GM10248 (cell line): Measurements from ENCODE around the gene PDZRN4.

Experiments used
- CTCF ChIA-PET: fragments of 300-600 bp; sonication (Branson Sonifier 250); formaldehyde crosslinking; extraction: SDS; loops from one replicate; lab custom pipeline; 2021; ENCODE audit warnings: antibody characterized with exemption; lab: Yijun Ruan, JAX
- POLR2A ChIA-PET: fragments of 350-650 bp; sonication (Branson Sonifier 250); formaldehyde crosslinking; extraction: SDS; loops from one replicate; lab custom pipeline; 2020; ENCODE audit warnings: antibody characterized with exemption; lab: Yijun Ruan, JAX
- DNase-seq: peaks from one replicate; pipeline ENCODE4 v3.0.0; 2012; ENCODE audit errors: extremely low spot score
- TF ChIP-seq, protein P1 (sequence below): IDR thresholded peaks from 2 replicates; pipeline ENCODE4 v1.5.1; 2012; ENCODE audit warnings: mild to moderate bottlenecking, low read depth; ENCODE audit errors: extremely low read depth, missing control alignments, control extremely low read depth

The PDZRN4 gene

DNA sequence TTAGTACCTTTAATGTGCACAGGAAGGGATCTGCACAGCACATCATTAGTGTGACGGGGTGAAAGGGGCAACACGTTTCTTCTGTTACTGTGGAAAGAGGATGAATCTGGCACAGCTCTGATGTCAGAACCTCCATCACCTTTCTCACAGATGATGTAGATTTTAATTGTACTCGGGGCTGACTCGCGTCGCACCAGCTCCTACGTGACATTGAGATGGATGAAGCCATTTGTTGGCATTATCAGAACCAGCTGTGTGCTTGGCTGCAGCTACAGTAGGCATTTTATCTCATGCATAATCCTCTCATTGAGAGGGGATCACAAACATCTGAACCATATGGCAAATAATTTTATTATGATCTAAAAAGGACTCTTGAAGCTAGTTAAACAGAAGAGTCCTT is 173.6 kb downstream of the PDZRN4 start:
- TF ChIP-seq, protein P1, sequence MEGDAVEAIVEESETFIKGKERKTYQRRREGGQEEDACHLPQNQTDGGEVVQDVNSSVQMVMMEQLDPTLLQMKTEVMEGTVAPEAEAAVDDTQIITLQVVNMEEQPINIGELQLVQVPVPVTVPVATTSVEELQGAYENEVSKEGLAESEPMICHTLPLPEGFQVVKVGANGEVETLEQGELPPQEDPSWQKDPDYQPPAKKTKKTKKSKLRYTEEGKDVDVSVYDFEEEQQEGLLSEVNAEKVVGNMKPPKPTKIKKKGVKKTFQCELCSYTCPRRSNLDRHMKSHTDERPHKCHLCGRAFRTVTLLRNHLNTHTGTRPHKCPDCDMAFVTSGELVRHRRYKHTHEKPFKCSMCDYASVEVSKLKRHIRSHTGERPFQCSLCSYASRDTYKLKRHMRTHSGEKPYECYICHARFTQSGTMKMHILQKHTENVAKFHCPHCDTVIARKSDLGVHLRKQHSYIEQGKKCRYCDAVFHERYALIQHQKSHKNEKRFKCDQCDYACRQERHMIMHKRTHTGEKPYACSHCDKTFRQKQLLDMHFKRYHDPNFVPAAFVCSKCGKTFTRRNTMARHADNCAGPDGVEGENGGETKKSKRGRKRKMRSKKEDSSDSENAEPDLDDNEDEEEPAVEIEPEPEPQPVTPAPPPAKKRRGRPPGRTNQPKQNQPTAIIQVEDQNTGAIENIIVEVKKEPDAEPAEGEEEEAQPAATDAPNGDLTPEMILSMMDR, result no peak
- ChIA-PET CTCF (interaction anchor here (1.0 to 1.1 kb wide), 2 partner anchors 11 to 26 kb away, joined by 3 to 4 read pairs; no protein-coding TSS in a partner anchor), POLR2A (no interaction called here)
- DNase-seq, result no peak

DNA sequence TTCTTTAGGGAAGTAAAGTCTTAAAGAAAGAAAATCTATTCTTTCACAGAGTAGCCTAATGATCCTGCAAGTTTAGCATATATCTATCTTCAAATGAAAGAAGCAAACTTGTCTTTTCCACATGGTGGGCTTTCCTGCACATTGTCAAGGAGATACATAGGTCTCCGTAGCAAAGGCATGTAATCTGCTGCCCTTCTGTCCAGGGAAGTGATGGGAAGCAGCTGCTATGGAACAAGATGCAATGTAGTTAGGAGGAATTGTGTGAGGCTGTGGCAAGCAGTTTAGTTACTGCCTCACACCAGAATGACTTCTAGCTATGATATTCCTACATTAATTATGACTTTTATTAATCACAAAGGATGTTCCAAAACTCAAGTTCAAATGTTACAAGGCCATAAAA is 174.4 kb downstream of the PDZRN4 start:
- DNase-seq, result no peak
- TF ChIP-seq, protein P1, result no peak
- POLR2A ChIA-PET, result no interaction called here
- CTCF ChIA-PET, result interaction anchor here (0.9 to 1.1 kb wide), 3 partner anchors 11 to 25 kb away, joined by 3 to 4 read pairs (median 3); no protein-coding TSS in a partner anchor

DNA sequence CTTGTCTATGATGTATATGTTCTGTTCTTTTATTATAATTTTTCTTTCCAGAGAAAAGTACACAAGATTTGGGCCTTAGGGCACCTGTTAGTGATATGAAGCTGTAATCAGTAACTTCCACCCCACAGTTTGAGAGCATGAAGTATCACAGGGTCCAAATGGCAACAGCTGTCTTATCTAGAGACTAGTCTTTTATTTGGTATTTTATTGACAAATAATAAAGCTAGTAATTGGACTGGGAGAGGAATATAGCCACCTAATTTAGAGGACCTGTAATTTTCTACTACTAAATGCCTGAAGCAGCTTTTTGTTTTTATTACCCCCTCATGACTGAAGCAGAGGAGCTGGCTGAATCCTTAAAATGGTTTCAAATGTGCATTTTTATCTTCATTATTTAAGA is 174.8 kb downstream of the PDZRN4 start:
- ChIA-PET POLR2A (no interaction called here), CTCF (interaction anchor here (0.9 kb wide), 1 partner anchor 11 kb away, joined by 3 read pairs; no protein-coding TSS in a partner anchor)
- no peak for DNase-seq
- TF ChIP-seq, protein P1, result no peak

DNA sequence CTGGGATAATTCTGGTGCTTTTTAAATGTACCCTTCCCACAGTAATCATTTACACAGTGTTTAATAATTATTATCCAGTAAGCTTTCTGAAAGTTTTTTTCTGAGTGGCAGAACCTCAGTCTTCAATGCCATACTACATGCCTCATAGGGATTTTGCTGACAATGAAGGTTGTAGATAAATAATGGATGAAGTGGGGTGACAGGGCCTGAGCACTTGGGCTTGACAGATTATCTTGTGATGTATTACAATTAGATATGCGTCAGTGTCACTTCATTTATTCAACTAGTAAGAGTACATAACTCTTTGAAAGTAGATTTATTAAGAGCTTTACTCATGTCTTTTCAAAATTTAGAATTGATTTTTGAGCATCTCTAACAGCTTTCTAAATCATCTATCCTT is 176.1 kb downstream of the PDZRN4 start:
- TF ChIP-seq, protein P1, result no peak
- POLR2A ChIA-PET, result no interaction called here
- DNase-seq, result no peak
- CTCF ChIA-PET, result interaction anchor here (2.2 kb wide), 1 partner anchor 10 kb away, joined by 7 read pairs; no protein-coding TSS in a partner anchor

DNA sequence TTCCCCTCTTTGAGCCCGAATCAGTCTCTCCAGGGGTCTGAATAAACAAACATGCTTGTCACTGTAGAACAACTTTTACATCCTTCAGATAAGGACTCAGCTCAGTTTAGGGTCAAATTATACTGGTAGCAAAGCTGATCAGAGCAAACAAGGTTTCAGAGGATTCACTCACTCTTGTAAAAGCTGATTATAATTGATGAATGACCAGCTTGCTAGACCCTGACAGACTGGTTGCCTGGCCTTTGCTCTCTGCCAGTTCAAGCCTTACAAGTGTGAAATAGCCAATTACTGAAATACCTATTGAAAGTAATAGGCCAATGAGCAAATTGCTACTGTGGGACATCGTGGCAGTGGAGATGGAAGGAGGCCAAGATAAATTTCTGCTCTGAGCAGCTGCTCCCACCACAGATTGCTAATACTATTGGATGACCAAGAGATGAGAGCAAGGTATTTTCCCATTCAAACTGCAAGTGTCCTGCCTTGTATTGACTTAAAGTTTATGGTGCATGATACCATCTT is 177.6 kb downstream of the PDZRN4 start:
- ChIA-PET CTCF (interaction anchor here (2.2 kb wide), 1 partner anchor 9 kb away, joined by 7 read pairs; no protein-coding TSS in a partner anchor), POLR2A (no interaction called here)
- TF ChIP-seq, protein P1, result no peak
- no peak for DNase-seq

DNA sequence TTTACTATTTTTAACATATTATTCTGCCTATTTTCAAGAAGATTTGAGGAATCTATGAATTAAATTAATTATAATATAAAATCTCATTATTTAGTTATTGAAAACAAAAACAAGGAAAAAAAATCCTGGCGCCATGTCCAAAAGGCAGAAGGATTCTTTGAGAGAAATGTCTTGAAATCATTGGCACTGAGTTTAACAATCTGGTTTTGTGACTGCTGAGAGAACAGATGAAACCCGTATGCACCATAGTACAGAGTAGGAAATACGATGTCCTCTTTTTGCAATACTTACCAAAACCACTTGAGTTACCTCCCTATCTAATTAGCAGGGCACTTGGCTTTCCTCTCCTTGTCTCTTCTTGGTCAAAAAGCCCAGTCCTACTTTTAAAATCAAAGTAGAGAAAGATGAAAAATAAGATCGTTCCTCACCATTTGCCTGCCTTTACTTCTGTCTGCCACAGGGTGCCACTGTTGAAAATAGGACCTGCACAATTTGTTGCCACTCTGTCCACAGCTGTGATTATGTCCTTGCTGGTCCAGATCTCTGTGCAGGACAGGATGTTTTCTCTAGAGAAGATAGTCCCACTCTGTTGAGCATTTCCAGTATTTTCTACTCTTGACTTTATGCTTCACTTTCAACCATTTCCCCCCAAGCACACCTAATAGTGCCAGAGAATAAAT is 179.7 kb downstream of the PDZRN4 start:
- TF ChIP-seq, protein P1, result peak; percentile 11
- DNase-seq, result no peak
- POLR2A ChIA-PET, result no interaction called here
- CTCF ChIA-PET, result interaction anchor here (1.2 kb wide), 2 partner anchors 14 to 657 kb away, joined by 3 read pairs; no protein-coding TSS in a partner anchor
